ENCODE results near the gene TARS2. TPM values are rescaled to one million over a fixed set of nuclear protein-coding genes. Genes with fewer than 3 reads are reported as not detected.

TARS2 gene
- total and polyA plus RNA-seq, 4 donors = 14.3 to 20.5 (median 14.8) TPM

GRCh38 chr1:150534002-150534401, 46.8 kb downstream of the TARS2 start:
- H3K9ac ChIP-seq (ENCODE audit: insufficient read depth in 1 of 2, low read length in 2 of 2) = no peak overlapping the region
- peaks cover 0 to 8% (median 2%) of the 10 kb centered on the region in 5 donors for H3K4me1 ChIP-seq (ENCODE audit: control insufficient read depth in 5 of 5, insufficient read depth in 5 of 5, low read length in 5 of 5)
- WGBS, 2 donors = 93 to 96% methylated on average over 6 of the region's 6 CpGs
- no peaks in the 10 kb centered on the region for H3K36me3 ChIP-seq (ENCODE audit: control insufficient read depth in 4 of 4, insufficient read depth in 4 of 4, low read length in 4 of 4)
- no peak for ATAC-seq (ENCODE audit: insufficient read depth, low FRiP score)
- no peak overlapping the region for H3K27ac ChIP-seq (ENCODE audit: low read depth in 1 of 2, low read length in 1 of 2)
- H3K9me3 ChIP-seq (ENCODE audit: control insufficient read depth in 4 of 4, insufficient read depth in 3 of 4, low read length in 3 of 4) = no peaks in the 10 kb centered on the region
- DNase-seq = no peak
- H3K4me3 ChIP-seq = no peak overlapping the region
- no peaks in the 10 kb centered on the region for H3K27me3 ChIP-seq (ENCODE audit: control insufficient read depth in 3 of 3, insufficient read depth in 3 of 3, low read length in 2 of 3)
- TF ChIP-seq CTCF (IDR thresholded peaks at IDR 0.05; ENCODE audit: control extremely low read depth, extremely low read depth) = no peak

- H3K36me3 ChIP-seq (ENCODE audit: control insufficient read depth in 4 of 4, insufficient read depth in 4 of 4, low read length in 4 of 4) = no peaks in the 10 kb centered on the region
- H3K9ac ChIP-seq (ENCODE audit: insufficient read depth in 1 of 2, low read length in 2 of 2) = no peak overlapping the region
- no peak for DNase-seq
- WGBS, 2 donors = 92 to 97% methylated on average over 14 of the region's 14 CpGs
- H3K27ac ChIP-seq (ENCODE audit: low read depth in 1 of 2, low read length in 1 of 2) = peak overlapping the region in 1 of 2 donors; percentile 37
- TF ChIP-seq CTCF (IDR thresholded peaks at IDR 0.05; ENCODE audit: control extremely low read depth, extremely low read depth) = no peak
- peaks cover 0 to 6% (median 0%) of the 10 kb centered on the region in 5 donors for H3K4me1 ChIP-seq (ENCODE audit: control insufficient read depth in 5 of 5, insufficient read depth in 5 of 5, low read length in 5 of 5)
- H3K4me3 ChIP-seq = no peak overlapping the region
- H3K27me3 ChIP-seq (ENCODE audit: control insufficient read depth in 3 of 3, insufficient read depth in 3 of 3, low read length in 2 of 3) = no peaks in the 10 kb centered on the region
- ATAC-seq (ENCODE audit: insufficient read depth, low FRiP score) = no peak
- H3K9me3 ChIP-seq (ENCODE audit: control insufficient read depth in 4 of 4, insufficient read depth in 3 of 4, low read length in 3 of 4) = no peaks in the 10 kb centered on the region
Observed at GRCh38 chr1:150535511-150536287, 48.5 kb downstream of the TARS2 start.

GRCh38 chr1:150536836-150537731, 49.9 kb downstream of the TARS2 start:
- no peak for TF ChIP-seq CTCF (IDR thresholded peaks at IDR 0.05; ENCODE audit: control extremely low read depth, extremely low read depth)
- no peak for DNase-seq
- no peak overlapping the region for H3K4me3 ChIP-seq
- no peaks in the 10 kb centered on the region for H3K9me3 ChIP-seq (ENCODE audit: control insufficient read depth in 4 of 4, insufficient read depth in 3 of 4, low read length in 3 of 4)
- WGBS, 2 donors = 92 to 94% methylated on average over 12 of the region's 12 CpGs
- H3K36me3 ChIP-seq (ENCODE audit: control insufficient read depth in 4 of 4, insufficient read depth in 4 of 4, low read length in 4 of 4) = no peaks in the 10 kb centered on the region
- H3K9ac ChIP-seq (ENCODE audit: insufficient read depth in 1 of 2, low read length in 2 of 2) = no peak overlapping the region
- no peak for ATAC-seq (ENCODE audit: insufficient read depth, low FRiP score)
- peaks cover 0 to 6% (median 0%) of the 10 kb centered on the region in 5 donors for H3K4me1 ChIP-seq (ENCODE audit: control insufficient read depth in 5 of 5, insufficient read depth in 5 of 5, low read length in 5 of 5)
- no peaks in the 10 kb centered on the region for H3K27me3 ChIP-seq (ENCODE audit: control insufficient read depth in 3 of 3, insufficient read depth in 3 of 3, low read length in 2 of 3)
- no peak overlapping the region for H3K27ac ChIP-seq (ENCODE audit: low read depth in 1 of 2, low read length in 1 of 2)

All from lung (tissue), 12 donors.